Stimulated activated CD4-positive, alpha-beta T cell treated with anti-CD3 and anti-CD28 coated beads, TNF-alpha, amount 100 ng/mL, for 24 hours (primary cell): Measurements from ENCODE around the gene PGLYRP1.

ENCODE experiments used
- DNase-seq, 3 experiments: peaks; one replicate each; pipeline ENCODE4 v3.0.0-alpha.2; 2020; ENCODE audit warnings: low read depth in 3 of 3

The PGLYRP1 gene, protein sequence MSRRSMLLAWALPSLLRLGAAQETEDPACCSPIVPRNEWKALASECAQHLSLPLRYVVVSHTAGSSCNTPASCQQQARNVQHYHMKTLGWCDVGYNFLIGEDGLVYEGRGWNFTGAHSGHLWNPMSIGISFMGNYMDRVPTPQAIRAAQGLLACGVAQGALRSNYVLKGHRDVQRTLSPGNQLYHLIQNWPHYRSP

DNA sequence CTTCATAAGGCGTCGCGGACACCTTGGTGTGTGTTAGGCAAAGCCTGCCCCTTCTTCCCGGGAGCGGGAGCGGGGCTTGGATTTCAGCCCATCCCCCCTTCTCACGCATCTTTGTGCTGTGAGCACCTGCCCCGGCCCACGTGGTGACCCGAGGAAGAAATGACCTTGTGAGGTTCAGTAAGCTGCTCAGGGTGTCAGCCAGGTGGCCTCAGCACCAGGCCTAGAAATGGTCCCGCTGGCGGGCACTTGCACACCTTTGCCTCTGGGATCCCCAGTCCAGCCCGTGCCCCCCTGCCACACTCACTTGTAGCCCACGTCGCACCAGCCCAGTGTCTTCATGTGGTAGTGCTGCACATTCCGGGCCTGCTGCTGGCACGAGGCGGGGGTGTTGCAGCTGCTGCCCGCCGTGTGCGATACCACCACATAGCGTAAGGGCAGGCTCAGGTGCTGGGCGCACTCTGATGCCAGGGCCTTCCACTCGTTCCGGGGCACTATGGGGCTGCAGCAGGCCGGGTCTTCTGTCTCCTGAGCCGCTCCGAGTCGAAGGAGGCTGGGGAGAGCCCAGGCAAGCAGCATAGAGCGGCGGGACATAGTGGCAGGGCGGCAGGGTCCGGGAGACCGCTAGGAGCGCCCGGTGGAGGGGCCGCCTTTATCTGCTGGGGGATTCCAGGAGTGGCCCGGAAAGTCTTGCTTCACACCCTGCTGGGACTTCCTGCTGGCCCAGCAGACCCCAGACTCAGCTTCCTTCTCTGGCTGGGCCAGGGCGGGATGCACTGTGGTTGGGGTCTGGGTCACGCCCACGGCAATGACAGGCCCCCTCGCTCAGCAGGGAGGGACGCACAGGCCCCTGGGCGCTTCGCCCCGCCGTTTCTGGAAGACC is at the start of gene PGLYRP1:
Gene PGLYRP1 (minus strand): TSS at position 623 of the 880 bp plus-strand sequence. CDS start 32 bp downstream, at position 591.
- no peak for DNase-seq

DNA sequence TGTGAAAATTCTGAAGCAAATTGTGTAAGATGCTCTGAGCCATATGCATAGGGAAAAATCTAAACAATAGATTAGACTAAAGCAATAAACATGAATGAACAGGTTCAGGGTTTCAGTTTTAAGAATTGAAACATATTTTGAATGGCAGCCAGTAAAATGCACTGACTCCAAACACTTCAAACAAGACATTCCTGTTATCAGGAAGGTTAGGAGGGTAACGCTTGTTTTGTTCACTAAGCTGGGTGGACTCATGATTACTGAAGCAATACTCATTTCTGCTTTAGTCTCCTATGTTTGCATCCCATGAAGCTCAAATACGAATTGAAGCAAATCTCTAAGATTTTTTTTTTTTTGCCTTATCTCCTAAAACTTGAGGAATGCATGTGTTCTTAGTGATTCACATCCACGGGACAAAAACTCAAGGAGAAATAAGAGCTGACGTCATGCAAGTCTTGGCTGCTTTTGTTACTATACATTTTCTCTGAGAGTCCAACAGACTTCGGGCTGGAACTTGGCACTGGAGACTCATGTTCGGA is 47.0 kb upstream of the PGLYRP1 start:
- no peak for DNase-seq

DNA sequence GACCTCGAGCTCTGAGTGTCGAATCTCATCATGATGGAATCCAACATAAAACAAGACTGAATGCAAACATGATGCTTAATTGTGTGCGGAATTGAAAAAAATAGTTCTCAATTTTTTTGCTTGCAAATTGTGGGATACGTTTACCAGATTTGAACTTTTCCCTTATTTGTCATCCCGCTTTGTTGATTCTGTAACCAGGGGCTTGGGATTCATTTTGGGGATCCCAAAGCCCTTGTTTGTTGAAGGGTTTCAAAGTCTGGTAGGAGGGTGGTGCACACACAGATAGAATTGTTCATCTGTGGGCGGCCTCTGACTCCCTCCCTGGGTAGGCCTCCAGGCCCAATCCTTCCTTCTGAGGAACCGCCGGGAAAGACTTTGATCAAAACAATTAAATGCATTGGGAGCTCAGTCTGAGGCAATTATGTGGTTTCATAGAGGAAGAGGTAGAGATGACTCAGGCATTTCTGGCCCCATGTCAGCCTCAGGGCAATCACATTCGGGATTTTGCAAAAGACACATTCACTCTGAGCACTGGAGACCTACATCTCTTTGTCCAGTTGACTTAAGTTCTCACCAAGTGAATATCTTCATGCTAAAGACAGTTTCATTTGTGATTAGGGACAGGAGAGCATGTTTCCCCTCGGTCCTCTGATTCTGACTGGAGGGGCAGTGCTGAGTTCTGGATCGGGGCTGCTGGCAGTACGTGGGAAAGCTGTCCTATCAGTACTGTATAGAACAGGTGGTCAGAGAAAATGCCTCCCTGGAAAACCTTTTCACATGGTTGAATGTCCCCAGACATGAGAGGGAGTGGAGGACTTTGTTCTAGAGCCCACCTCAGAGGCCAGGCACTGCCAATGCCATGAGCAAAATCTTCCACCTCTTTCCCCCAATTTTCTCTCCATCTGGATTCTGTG is 45.7 kb upstream of the PGLYRP1 start:
- DNase-seq: no peak

DNA sequence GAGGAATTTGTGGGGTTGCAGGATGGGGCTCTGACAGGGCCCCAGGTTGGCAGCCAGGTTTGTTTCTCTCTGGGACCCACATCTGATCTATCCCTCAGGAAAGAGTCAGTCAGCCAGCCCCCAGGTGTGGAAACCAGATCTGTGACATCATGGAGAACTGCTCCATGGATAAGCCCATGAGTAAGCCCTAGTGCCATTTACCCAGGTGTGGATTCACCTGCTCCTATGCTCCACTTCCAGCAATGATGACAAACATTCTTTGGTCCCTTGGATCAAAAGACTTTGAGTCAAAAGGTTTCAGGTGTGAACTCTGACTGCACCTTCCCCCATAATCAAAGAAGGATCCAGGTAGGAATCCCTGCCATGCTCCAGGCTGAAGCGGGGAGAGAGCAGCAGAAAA is 44.8 kb upstream of the PGLYRP1 start:
- DNase-seq: no peak

DNA sequence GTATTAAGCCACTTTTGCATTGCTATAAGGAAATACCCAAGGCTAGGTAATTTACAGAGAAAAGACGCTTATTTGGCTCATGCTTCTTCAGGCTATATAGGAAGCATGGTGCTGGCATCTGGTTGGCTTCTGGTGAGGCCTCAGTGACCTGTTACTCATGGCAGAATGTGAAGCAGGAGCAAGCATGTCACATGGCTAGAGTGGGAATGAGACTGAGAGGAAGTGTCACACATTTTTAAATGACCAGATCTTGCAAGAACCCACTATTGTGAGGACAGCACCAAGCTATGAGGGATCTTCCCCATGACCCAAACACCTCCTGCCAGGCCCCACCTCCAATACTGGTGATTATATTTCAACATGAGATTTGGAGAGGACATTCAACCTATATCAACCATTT is 43.6 kb upstream of the PGLYRP1 start:
- no peak for DNase-seq

DNA sequence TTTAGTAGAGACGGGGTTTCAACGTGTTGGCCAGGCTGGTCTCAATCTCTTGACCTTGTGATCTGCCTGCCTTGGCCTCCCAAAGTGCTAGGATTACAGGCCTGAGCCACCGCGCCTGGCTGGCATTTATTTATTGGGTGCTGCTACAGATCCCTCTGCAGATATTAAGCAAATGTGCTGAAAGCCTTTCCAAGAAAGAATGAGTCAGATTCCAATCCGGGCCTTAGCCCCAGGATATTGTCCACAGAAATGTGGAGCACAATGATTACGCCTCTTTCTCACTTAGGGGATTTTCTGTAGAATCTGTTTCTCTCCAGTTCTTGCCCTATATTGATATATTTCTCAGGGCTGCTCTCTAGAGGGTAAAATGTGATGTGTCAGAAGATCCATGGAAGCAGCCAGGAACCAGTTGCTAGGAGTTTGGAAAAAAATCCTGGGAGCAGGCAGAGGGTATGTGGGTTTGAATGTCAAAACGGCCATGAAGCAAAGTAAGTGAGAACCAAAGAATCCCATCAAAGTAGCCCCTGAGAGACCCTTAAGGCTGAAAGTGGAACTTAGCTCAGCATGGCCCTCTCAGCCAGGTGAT is 42.7 kb upstream of the PGLYRP1 start:
- DNase-seq: no peak

DNA sequence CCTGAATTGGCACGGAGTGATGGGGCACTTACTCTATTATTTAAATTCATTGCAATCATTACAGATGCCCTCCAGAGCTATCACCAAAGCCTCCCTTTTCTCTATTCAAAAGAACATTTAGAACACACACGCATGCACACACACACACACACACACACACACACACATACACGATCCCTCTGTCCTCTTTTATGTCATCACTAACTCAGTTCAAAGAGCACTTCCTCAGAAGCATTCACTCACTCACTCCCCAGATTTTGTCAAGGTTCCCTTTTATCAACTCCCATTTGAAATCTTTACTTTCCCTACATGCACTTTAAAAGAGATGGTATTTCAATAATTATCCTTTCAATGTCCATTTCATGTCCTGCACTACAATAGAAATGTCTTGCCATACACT is 40.3 kb upstream of the PGLYRP1 start:
- DNase-seq: no peak

DNA sequence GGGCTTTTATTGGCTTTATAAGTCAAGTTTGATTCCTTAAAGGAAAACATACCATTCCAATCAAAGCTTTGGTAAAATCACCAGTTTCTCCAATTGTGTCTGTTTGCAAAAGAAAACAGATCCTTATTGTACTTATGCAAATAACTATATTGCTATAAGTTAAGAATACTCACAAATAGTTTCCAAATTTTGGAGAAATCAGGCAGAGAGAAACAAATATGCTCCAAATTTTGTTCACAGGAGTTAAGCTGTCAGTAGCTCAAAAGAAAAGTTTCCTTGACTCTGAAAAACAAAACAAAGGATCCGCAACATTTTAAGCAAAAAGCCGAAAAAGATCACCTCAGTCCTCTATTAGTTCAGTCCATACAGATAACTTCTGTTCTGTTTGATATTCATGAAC is 37.2 kb upstream of the PGLYRP1 start:
- DNase-seq: no peak

DNA sequence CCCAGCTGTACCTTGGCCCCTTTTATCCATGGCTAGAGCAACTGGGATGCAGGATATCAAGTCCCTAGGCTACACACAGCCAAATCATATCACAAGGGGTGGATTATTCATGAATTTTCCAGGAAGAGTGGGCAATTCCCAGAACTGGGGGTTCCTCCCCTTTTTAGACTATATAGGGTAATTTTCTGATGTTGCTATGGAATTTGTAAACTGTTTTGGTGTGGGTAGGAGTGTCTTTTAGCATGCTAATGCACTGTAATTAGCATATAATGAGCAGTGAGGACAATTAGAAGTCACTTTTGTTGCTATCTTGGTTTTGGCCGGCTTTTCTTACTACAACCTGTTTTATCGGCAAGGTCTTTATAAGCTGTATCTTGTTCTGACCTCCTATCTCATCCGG is 35.9 kb upstream of the PGLYRP1 start:
- DNase-seq: no peak

DNA sequence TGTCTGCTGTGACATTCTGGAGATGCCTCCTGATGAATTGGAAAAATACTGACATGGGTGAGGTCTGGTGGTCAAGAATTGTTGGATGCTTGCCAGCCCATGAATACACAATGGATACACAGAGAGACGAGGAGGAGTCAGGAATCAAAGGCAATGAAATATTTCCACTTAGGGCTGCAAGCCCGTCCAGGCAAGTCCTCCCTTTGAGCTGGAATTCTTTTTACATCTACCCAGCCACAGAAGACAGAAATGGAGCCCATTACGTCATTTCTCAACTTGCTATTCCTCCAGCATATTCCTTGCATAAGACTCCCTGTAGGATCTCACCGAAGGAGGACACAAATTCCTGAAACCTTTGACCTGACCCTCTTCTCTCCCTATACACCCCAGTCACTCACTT is 33.7 kb upstream of the PGLYRP1 start:
- DNase-seq: no peak

DNA sequence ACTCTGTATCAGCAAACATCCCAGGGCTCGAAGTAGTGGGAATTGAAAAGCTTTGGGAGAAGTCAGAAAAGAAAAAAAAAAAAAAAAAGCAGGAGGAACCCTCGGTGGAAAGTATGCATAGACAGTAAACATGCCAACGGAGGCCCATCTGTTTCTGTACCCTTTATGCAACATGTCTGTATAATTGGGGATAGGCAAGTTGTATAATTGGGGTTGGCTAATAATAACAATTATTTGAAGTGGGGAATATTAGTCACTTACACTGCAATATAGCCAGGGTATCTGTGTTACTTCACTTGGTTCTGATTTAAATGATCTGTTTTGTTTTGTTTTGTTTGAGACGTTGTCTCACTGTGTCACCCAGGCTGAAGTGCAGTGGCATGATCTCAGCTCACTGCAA is 30.0 kb upstream of the PGLYRP1 start:
- DNase-seq: no peak

DNA sequence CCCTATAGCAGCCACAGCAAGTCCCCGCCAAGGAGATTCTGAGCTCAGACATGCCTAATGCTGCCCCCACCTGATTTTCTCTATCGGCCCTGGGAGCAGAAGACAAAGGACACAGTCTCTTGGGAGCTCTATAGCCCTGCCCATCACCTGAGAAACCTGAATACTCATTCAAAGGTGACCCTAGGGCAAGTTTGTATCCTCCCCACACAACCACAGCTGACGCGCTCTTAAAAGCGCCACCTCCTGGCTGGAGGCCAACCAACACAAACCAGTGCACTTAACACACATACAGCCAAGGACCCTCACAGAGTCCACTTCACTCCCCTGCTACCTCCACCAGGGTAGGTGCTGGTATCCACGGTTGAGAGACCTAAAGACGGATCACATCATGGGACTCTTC is 26.7 kb upstream of the PGLYRP1 start:
- DNase-seq: no peak

DNA sequence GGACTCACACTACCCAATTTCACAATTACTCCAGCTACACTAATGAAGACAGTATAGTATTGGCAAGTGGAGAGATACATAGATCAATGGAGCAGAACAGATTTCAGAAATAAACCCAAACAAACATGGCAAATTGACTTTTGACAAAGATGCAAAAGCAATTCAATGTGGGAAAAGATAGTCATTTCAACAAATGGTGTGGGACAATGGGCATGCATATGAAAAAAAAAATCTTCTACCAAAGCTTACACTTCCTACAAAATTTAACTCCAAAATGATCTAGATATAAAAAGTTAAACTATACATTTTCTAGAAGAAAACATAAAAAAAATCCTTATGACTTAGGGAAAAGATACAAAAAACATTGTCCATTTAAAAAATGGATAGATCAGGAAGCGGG is 20.7 kb upstream of the PGLYRP1 start:
- DNase-seq: no peak

DNA sequence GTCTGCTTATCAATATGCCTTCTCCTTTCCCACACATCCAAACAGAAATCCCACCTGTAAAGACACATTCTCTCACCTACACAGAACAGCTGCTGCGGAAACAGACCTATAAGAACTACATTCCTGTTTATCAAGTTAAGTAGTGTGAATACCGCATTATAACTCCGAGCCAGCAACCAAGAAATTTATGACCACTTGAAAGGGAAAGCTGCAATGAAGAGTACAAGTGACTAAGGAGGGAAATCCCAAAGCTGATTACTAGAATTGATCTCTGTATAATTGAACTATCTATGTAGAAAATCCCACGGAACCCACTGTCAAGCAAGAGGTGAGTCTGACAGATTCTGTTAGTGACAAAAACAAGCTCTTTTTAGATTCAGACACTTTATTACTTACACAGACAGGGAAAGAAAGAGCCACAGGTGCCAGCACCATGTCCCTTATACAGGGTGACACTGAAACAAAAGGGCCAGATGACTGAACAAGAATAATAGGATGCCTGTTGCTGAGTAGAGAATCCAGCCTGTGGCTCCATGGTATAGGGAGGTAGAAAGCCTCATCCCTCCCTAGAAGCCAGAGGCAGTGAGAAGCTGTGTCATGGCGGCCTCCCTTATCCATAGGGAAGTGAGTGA is 19.5 kb upstream of the PGLYRP1 start:
- no peak for DNase-seq

DNA sequence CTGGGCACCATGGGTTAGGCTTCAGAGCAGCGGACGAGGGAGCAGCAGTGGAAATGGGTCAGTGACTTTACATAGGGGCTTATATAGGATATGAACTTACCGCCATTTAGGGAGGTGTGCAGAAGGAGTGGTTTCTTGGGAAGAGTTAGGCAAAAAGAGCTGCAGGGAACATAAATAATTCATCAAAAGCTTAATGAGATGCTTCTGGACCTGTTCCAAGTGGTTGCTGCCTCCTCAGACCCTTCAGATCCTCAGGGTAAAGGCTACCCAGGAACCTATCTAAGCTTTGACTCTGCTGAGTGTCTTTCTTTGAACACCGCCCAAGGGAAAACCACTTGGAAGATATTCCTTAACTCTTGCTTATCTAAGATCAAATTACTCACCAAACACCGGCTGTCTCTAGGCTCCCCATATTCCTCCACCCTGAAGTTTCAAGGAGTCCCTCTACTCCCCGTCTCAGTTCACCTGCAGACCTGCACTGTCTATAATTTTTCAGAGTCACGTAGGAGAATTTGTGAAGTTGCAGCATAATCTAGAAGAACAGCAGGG is 18.2 kb upstream of the PGLYRP1 start, which contains the start of gene IGFL4:
Gene IGFL4 (minus strand): TSS at position 51 of the 549 bp plus-strand sequence. CDS start 40 bp downstream, at position 11.
- no peak for DNase-seq

DNA sequence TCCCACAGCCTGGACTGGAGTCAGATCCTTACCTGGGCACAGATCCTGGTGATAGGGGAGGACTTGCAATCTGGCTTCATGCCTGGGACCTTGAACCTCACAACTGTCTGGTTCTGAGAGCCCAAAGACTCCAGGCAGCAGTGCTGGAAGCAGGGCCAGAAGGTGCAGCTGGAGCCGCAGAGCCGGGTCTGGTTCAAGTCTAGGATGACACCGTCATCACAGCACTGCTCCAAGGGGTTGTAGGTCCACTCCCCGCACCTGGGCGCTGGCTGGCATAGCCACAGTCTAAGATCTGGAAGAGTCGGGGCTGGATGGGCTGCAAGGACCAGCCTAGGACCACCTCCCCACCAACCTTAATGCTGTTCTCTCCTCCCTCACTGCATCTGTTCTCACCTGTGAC is 17.3 kb upstream of the PGLYRP1 start:
- DNase-seq: no peak

DNA sequence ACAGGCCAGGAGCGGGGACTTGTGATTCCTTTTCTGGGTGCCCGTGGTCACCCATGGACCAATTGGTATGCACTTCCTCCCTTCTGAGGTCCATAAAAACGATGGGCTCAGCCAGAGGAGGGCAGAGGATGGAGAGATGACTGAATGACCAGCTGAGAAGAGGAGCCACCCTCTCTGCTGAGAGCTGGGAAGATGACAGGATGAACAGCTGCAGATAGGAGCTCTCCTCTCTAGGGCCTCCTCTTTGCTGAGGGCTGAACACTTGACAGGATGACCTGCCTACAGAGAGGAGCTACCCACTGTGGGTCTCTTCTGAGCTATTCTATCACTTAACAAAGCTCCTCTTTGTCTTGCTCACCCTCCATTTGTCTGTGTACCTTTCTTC is 13.9 kb upstream of the PGLYRP1 start:
- DNase-seq: no peak

DNA sequence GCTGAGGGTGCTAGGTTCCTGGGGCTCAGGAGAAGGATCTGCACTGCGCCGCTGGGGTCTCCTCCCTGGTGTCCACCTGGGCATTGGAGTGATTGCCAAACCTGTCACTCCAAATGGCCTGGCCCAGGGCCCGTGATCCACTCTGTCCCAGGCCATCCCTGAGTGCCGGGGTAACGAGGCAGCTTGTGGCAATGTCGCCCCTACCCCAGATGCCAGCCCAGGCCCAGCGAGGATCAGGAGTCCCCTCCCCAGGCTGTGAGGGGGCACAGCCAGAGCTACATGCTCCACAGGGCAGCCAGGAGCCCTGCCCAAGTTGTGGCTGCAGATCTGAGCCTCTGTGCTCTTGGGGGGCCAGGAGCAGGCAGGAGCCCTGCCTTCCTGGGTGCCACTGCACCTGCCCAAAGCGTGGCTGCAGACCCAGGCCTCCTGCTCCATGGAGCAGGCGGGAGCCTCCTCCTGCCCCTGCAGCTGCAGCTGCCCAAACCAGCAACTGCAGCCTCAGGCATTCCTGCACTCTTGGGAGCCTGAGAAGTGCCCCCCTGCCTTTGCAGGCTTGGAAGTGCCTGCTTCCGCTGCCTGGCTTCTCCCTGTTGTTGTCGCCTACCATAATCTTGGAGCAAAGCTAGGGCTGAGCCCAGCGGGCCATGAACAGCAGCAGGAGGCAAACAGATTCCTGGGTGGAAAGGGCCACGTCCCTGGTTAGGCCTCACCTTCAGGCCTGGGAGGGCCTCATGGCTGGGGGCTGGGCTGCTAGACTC is 13.3 kb upstream of the PGLYRP1 start:
- DNase-seq: no peak

DNA sequence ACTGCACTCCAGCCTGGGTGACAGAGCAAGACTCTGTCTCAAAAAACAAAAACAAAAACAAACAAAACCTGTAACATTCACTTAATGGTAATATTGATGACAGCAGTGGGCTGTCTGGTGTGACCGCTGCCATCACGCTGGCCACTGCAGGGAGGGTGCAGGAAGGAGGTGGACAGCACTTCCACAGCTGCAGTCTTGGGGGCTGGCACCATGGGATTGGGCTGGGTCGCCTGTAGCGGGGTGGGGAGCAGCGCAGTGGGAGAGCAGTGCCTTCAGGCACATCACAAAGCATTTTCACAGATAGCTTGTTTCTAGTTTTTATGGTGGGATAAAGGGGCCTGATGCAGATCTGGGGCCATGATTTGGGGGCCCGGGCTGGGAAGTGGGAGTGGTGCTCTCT is 12.7 kb upstream of the PGLYRP1 start:
- DNase-seq: no peak

DNA sequence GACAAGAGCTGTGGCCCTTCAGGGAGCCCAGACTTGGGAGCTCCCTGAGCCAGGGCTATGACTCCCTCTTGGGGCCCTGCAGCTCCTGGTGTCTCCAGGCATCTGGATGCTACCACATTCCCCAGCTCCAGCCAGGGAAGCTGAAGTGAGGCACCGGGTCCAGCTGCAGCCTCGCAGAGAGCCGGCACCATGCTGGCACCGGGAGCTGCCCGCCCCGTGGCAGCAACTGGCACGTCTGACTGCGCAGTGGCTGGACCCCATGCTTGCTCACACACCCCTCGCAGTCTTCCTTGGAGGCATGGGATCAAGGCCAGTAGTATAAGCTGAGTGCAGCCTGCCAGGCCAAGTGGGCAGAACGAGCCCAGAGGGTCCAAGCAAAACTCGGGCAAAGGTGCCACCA is 10.5 kb upstream of the PGLYRP1 start:
- DNase-seq: no peak
